HepG2 (cell line): Measurements from ENCODE around the gene GJA9. TPM values are rescaled to one million over a fixed set of nuclear protein-coding genes. Genes with fewer than 3 reads are reported as not detected.

ENCODE experiments used
- ARID2 ChIP-seq: sonication (generic); formaldehyde crosslinking; IDR thresholded peaks from 2 replicates; pipeline ENCODE4 v1.8.1; 2022; ENCODE audit warnings: mild to moderate bottlenecking, missing genetic modification reagents, borderline replicate concordance
- ARID4A ChIP-seq: sonication (generic); formaldehyde crosslinking; IDR thresholded peaks from 2 replicates; pipeline ENCODE4 v1.5.0; 2020; ENCODE audit warnings: mild to moderate bottlenecking, missing genetic modification reagents, borderline replicate concordance
- BORCS8-MEF2B ChIP-seq: sonication (generic); formaldehyde crosslinking; IDR thresholded peaks from 2 replicates; pipeline ENCODE4 v1.8.0; 2022; ENCODE audit warnings: mild to moderate bottlenecking, missing genetic modification reagents
- GLMP ChIP-seq: sonication (generic); formaldehyde crosslinking; IDR thresholded peaks from 2 replicates; pipeline ENCODE4 v1.9.0; 2021; ENCODE audit warnings: missing genetic modification reagents, mild to moderate bottlenecking, borderline replicate concordance
- HNRNPK ChIP-seq: fragments of 200-400 bp; formaldehyde crosslinking; IDR thresholded peaks from 2 replicates; pipeline ENCODE4 v1.6.1; 2018; ENCODE audit warnings: low read length, low read depth, moderate library complexity, mild to moderate bottlenecking; ENCODE audit not compliant: poor library complexity, severe bottlenecking
- KLF15 ChIP-seq: sonication (generic); formaldehyde crosslinking; IDR thresholded peaks from 2 replicates; pipeline ENCODE4 v1.8.1; 2023; ENCODE audit warnings: borderline replicate concordance, mild to moderate bottlenecking, inconsistent platforms, missing genetic modification reagents, mixed read lengths
- MZF1 ChIP-seq: sonication (generic); formaldehyde crosslinking; IDR thresholded peaks from 2 replicates; pipeline ENCODE4 v1.8.1; 2023; ENCODE audit warnings: mild to moderate bottlenecking, missing genetic modification reagents, borderline replicate concordance
- PAX8 ChIP-seq: sonication (generic); formaldehyde crosslinking; IDR thresholded peaks from 2 replicates; pipeline ENCODE4 v1.8.0; 2022; ENCODE audit warnings: mild to moderate bottlenecking, missing genetic modification reagents, borderline replicate concordance
- REST ChIP-seq, 2 experiments: IDR thresholded peaks; 2 replicates each; pipeline ENCODE4 v1.6.1; 2011 to 2012; ENCODE audit warnings: low read length in 2 of 2, borderline replicate concordance in 1 of 2, low read depth in 1 of 2, mild to moderate bottlenecking in 1 of 2, moderate library complexity in 1 of 2
- RFXANK ChIP-seq: IDR thresholded peaks from 2 replicates; pipeline ENCODE4 v1.6.1; 2016
- ZNF253 ChIP-seq: sonication (generic); formaldehyde crosslinking; IDR thresholded peaks from 2 replicates; pipeline ENCODE4 v1.8.0; 2022; ENCODE audit warnings: mild to moderate bottlenecking, missing genetic modification reagents, borderline replicate concordance
- ZNF768 ChIP-seq: sonication (generic); formaldehyde crosslinking; IDR thresholded peaks from 2 replicates; pipeline ENCODE4 v1.4.0; 2020; ENCODE audit warnings: missing genetic modification reagents
- ZNF776 ChIP-seq: sonication (generic); formaldehyde crosslinking; IDR thresholded peaks from 2 replicates; pipeline ENCODE4 v1.4.0; 2020; ENCODE audit warnings: mild to moderate bottlenecking, missing genetic modification reagents
- polyA plus RNA-seq, 8 experiments: library from polyadenylated mRNA; depleted of rRNA in 3 of 8; stranded (reverse) in 7 of 8; unstranded in 1 of 8; fragments of >200 nt; fragmentation: Illumina TruSeq in 4 of 8; extraction: Trizol in 4 of 8; gene quantifications; 2 replicates each; pipeline versions ENCODE4 v1.2.1 to v1.2.3, GENCODE V29; 2011 to 2016; ENCODE audit warnings: low read depth in 4 of 8, missing spikeins in 1 of 8, mixed read lengths in 1 of 8; ENCODE audit not compliant: insufficient read depth in 1 of 8
- total RNA-seq, 5 experiments: library from RNA; depleted of rRNA; stranded (reverse); fragments of >200 nt; fragmentation: Illumina TruSeq; extraction: Trizol; gene quantifications; 2 replicates each; pipeline ENCODE4 v1.2.3, GENCODE V29; 2016; ENCODE audit warnings: low read depth in 1 of 5
- TF ChIP-seq, protein P1 (sequence below): sonication (generic); formaldehyde crosslinking; conservative IDR thresholded peaks from 2 replicates; pipeline ENCODE4 v1.4.0; 2020; ENCODE audit warnings: mild to moderate bottlenecking, missing genetic modification reagents, moderate library complexity

GJA9 gene
- total and polyA plus RNA-seq, 2 of the 13 experiments (the other 11 are each of a cell fraction or from before 2014, with no cell fraction given), result 0.08 to 0.13 TPM

- no peak; the same call in 1 of the 2 replicates for TF ChIP-seq PAX8
- 0 out of 2 replicates have a peak, but pooled peaks have one; percentile 23 for TF ChIP-seq ARID2
- TF ChIP-seq REST (IDR thresholded peaks at IDR 0.05; ENCODE audit: borderline replicate concordance in 1 of 2, low read depth in 1 of 2, low read length in 2 of 2), result no peak
- TF ChIP-seq HNRNPK, result peak; percentile 6
- peak; percentile 85; the same call in 1 of the 2 replicates for TF ChIP-seq ARID4A (CRISPR knock-in tag)
- TF ChIP-seq ZNF768 (CRISPR knock-in tag), result no peak
- no peak for TF ChIP-seq GLMP (CRISPR knock-in tag)
- no peak for TF ChIP-seq ZNF253
- no peak for TF ChIP-seq ZNF776 (CRISPR knock-in tag)
- no peak for TF ChIP-seq MZF1
- TF ChIP-seq RFXANK (CRISPR knock-in tag), result no peak
- TF ChIP-seq, protein P1, sequence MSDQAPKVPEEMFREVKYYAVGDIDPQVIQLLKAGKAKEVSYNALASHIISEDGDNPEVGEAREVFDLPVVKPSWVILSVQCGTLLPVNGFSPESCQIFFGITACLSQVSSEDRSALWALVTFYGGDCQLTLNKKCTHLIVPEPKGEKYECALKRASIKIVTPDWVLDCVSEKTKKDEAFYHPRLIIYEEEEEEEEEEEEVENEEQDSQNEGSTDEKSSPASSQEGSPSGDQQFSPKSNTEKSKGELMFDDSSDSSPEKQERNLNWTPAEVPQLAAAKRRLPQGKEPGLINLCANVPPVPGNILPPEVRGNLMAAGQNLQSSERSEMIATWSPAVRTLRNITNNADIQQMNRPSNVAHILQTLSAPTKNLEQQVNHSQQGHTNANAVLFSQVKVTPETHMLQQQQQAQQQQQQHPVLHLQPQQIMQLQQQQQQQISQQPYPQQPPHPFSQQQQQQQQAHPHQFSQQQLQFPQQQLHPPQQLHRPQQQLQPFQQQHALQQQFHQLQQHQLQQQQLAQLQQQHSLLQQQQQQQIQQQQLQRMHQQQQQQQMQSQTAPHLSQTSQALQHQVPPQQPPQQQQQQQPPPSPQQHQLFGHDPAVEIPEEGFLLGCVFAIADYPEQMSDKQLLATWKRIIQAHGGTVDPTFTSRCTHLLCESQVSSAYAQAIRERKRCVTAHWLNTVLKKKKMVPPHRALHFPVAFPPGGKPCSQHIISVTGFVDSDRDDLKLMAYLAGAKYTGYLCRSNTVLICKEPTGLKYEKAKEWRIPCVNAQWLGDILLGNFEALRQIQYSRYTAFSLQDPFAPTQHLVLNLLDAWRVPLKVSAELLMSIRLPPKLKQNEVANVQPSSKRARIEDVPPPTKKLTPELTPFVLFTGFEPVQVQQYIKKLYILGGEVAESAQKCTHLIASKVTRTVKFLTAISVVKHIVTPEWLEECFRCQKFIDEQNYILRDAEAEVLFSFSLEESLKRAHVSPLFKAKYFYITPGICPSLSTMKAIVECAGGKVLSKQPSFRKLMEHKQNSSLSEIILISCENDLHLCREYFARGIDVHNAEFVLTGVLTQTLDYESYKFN, result 0 out of 2 replicates have a peak, but pooled peaks have one; percentile 40
- no peak; the same call in 1 of the 2 replicates for TF ChIP-seq BORCS8-MEF2B (CRISPR knock-in tag)
- no peak for TF ChIP-seq KLF15 (CRISPR knock-in tag)
These were observed 21.6 kb downstream of the GJA9 start, which contains the start of gene RRAGC (continued) for GRCh38 chr1:38859561-38860453.
